Measurements from ENCODE around the gene DMD.
"Not testable (repeated sequence)": the region's sequence is repeated elsewhere in the genome, so short reads cannot be mapped to it uniquely, and the experiment has no call there.

Gene DMD

DNA sequence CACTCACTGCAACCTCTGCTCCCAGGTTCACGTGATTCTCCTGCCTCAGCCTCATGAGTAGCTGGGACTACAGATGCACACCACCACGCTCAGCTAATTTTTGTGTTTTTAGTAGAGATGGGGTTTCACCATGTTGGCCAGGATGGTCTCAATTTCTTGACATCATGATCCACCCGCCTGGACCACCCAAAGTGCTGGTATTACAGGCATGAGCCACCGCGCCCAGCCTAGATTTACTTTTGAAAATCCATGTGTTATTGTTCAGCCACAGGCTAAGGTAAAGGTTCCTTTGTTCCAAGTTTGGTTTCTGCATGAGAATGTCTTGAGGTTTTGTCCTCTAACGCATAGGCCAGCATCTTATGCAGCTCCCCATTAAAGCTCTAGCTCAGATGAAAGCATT lies 371.6 kb downstream of the DMD start:
- no peak for DNase-seq

DNA sequence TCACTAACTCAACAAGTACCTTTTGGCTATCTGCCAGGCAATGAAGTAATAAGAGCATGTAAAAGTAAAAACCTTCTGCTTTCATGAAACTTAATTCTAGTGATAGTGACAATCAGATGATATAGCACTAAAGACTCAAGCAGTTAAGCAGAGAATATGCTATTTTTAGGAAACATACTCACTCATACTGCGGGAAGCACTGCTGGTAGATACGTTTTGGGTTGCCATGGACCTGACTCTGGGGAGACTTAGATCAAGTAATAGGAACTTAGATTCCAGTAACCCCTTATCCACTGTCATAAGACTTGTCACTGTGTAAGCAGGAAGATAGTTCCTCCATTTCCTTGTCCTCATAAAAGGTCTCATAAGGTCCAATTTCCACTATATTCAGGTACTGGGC lies 386.3 kb downstream of the DMD start:
- DNase-seq: no peak

DNA sequence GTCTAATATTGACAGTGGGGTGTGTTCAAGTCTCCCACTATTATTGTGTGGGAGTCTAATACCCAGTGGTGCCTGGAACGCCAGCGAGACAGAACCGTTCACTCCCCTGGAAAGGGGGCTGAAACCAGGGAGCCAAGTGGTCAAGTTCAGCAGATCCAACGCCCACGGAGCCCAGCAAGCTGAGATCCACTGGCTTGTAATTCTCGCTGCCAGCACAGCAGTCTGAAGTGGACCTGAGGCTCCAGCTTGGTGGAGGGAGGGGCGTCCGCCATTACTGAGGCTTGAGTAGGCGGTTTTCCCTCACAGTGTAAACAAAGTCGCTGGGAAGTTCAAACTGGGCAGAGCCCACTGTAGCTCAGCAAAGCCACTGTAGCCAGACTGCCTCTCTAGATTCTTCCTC lies 407.3 kb downstream of the DMD start:
- no peak for DNase-seq

DNA sequence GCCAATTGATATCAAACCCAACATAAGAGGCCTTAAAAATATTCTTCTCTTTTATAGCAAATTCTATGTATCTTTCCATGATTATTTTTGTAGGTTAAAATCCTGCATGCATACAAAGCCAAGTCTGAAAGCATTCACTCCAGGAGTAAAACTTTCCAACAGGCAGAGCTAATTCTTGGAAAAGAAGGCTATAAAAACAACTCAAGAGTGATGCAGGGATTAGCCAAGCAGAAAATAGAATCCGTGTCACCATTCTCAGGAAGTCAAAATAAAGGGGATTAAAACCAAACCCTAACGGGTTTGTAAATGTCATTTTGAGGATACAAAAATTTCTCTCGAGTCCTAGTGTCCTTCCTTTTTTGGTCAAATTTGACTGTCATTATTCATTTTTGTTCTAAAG lies 412.4 kb downstream of the DMD start:
- DNase-seq: no peak

DNA sequence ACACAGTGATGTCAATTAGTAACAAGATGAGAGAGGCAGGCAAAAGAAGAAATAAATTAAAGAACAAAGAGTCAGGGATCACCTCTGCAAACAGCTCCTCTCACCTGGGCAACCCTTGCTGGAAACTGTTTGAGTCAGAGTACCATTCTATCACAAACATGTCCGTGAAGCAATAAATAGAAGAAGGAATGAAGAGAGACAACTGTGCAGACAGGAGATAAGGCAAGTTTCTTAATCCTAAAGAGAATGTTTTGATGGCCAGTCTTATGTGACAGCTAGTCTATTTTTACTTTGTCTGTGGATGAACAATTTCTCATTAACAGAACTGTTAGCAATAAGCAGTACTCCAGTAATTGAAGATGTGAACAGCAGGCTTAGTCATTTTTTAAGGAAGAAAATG lies 422.4 kb downstream of the DMD start:
- no peak for DNase-seq

DNA sequence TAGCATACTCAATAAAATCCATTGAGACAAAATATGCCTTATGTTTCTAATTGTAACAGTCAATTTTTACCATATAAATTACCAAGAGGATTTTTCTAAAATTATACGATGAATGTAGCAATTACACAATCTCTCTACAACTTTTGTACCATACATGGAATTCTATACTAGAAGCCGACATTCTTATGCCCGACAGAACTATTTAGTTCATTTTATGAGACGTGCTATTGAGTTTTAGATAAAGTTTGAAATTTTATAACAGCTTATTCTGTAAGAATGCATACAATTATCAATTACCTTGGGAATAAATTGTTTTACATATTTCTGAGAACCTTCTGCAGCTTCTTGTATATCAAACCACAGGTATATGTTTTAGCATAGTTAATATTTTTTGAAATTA lies 431.2 kb downstream of the DMD start:
- DNase-seq: no peak

DNA sequence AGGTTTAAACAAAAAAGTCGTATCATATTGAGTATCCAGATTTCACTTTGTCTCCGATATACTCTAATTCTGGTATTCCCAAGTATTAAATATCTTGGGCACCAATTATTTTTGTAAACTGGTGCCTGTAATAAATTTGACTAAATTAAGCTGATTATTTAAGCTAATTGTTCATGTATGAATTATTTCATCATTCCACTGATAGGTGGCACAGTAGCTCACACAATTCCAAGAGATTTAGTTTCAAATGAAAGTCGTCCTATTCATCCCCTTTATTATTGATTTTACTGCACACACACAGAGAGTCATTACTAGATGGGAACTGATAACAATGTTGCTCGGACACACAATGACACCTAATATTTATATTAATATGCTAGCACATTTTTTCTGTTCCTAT lies 432.4 kb downstream of the DMD start:
- no peak for DNase-seq

DNA sequence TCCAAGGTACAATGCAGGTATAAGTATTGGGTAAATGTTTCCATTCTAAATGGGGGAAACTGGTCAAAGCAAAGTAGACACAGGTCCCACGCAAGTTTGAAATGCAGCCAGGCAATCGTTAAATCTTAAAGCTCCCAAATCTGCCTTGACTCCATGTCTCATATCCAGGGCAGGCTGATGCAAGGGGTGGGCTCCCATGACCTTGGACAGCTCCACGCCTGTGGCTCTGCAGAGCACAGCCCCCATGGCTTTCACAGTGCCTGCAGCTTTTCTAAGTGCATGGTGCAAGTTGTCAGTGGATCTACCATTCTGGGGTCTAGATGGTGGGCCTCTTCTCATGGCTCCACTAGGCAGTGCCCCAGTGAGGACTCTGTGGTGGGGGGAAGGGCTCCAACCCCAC lies 436.4 kb downstream of the DMD start:
- no peak for DNase-seq

DNA sequence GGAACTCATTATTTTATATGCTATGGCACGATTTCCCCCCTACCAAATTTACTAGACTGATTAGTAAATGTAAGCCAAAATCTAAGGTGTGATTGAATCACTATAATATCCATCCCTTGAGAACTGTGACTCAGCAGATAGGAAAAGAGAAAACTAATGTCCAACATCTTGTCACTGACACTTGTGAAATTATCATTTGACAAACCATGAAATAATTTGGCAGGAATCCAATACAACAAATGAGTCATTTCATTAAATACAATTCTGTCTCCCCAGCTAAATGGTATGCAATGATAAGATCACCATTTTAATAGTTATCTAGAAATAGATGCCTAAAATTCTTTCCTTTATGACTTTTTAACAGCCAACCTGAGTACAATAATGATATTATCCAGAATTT lies 462.3 kb downstream of the DMD start:
- DNase-seq: no peak

DNA sequence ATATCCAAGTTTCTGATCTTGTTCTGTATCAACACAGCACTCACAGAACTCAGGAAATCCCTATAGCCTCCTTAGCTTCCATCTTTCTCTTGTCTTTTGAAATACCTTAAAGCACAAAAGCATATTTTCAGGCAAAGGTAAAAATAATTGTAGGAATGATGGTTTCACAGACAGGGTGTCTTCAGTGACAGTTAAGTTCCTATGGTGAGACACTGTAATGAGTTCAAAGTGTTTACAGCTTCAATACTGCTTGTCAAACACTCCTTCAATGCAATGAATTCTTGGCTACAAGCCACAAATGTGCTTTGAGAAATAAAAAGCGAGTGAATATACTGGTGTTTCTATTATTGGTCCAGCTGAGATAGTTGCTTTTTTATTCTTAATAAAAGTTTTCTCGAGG lies 466.0 kb downstream of the DMD start:
- no peak for DNase-seq

DNA sequence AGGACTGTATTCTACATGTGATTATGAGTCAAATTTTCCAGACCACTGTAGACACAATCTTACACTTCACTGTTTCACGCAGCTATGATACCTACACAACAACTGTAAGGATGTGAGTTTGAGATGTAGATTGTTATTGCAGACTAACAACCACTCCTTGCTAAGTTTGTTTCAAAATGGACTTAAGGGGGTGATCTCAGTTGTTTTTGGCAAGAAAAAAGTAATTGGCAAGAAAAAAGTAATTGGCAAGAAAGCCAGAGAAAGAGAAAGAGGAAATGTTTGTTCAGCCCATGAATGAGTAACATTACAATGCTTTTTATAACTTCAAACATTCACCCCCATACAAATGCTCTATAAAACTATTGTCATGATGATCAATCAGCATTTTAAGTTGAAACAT lies 466.4 kb downstream of the DMD start:
- DNase-seq: no peak

DNA sequence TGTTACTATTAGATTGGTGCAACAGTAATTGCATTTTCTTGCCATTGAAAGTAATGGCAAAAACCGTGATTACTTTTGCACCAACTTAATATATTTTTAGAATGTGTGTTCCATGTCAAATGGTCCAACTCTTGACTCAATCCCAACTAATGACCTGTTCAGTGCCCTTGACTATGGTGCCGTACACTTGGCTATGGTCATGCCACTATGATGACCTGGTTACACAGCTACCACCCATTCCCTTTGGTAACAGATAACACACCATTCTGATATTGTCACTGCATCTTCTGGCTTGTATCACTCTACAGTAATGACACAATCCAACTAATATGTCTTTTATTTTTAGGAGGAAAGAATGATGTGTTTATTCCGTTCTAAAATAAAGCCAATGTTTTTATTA lies 469.4 kb downstream of the DMD start:
- DNase-seq: no peak

DNA sequence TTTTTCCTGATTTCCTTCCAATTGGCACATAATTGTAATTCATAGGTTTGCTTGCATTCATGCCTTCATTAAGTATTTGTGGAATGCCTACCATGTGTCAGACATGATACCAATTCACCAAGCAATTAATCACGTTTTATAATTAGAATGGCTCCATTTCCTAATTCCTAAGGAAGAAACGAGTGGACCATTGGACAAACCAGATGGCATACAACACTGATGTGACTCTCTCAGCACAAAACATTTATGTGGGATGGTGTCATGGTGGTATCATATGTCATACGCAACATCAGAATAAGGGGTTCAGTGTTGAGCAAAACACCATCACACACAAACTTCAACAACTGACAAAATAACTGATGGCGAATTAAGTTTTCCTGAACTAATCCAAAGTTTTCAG lies 502.8 kb downstream of the DMD start:
- no peak for DNase-seq

DNA sequence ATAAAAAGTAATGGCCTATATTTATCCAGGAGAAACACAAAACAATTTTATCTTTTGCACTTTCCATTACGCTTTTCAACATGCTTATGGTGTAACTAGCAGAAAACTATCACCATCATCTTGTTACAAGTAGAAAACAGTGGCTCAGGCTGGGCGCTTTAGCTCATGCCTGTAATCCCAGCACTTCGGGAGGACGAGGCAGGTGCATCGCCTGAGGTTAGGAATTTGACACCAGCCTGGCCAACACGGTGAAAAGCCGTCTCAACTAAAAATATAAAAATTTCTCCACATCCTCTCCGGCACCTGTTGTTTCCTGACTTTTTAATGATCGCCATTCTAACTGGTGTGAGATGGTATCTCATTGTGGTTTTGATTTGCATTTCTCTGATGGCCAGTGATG lies 506.0 kb downstream of the DMD start:
- not testable (repeated sequence) for DNase-seq

DNA sequence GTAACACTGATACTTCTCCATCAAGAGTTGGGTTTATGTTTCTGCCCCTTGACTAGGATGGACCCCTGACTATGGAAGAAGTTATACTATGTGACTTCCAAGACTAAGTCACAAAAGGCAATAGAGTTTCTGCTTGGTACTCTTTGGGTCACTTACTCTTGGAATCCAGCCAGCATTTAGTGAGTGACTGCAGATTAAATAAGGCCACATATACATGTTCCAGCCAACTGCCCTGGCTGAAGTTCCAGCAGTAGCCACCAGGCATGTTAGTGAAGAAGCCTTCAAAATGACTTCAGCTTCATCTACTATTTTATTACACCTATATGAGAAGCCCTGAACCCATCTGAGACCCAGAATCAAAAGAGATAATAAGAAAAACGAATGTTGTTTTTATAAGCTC lies 524.0 kb downstream of the DMD start:
- DNase-seq: no peak

DNA sequence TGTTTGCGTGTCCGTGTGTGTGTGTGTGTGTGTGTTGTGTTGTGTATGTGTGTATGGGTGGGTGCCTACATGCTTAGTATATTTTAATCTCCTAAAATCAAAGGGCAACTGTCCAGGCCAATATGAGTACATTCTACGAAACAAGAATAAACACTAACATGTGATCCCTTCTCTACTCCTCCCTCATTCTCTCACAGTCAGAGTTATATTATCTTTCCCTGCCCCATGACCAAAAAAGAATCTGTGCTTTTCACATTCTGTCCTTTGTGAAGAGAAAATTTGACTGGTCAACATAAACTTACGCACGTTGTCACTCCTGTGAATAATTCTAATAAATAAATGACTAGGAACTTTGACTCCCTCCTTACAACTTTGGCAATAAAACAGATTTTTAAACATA lies 532.9 kb downstream of the DMD start:
- no peak for DNase-seq

DNA sequence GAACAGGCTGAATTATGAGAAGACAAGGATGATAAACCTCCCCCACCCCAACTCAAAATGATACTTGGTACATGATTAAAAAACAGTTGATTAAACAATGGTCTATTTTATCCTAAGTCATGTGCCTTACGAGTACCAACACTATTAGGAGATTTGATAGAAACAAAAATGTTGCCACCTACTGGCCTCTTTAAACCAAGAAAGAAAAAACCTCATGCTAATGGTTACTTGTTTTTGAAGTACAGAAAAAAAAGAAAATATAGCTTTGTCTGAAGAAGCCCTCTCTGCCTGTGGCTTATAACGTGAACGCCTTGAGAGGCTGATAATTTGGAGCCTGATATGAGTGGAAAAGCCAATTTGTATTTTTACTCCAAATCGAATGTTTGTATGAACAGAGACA lies 538.2 kb downstream of the DMD start:
- no peak for DNase-seq

DNA sequence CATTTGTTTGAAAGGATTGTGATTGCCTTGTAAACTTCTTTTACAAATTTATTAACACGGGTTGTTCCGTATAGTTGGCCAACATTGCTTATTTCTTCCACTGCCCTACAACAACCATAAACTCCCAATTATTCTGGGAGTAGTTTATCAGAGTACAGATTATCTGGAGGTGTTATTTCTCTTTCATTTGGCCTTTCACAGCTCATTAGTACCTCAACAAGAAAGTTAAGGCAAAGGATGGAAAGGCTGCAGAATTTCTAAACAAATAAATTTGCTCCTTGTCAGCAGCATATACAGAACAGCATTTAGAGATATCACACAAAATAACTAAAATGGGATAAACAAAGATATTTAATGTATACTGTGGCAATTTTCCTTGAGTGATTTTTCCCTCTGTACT lies 548.8 kb downstream of the DMD start:
- DNase-seq: no peak

DNA sequence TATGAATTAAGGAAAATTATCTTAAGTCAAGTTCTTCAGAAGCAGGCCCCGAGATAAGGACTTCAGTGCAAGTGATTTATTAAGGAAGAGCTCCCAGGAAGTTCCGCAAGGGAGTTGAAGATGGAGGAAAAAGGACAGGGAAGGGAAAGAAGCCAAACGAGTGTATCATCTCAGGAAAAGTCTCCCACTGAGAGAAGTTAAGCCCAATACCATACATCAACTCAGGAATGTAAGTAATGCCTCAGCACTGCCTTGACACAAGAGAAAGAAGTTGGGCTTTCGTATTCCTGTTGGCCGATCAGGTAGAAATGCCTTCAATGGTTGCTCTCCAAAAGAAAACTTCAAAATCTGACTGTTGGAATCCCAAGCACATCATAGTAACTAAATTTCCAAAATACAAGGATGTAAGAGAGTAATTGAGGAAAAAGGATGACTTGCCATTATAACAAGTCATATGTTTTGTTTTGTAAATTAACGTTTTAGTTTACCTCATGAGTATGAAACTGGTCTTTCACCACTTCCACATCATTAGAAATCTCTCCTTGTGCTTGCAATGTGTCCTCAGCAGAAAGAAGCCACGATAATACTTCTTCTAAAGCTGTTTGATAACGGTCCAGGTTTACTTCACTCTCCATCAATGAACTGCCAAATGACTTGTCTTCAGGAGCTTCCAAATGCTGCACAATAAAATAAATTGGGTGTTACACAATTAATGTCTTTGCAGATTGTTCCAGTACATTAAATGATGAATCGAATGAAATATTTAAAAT lies 566.7 kb downstream of the DMD start:
- no peak for DNase-seq

DNA sequence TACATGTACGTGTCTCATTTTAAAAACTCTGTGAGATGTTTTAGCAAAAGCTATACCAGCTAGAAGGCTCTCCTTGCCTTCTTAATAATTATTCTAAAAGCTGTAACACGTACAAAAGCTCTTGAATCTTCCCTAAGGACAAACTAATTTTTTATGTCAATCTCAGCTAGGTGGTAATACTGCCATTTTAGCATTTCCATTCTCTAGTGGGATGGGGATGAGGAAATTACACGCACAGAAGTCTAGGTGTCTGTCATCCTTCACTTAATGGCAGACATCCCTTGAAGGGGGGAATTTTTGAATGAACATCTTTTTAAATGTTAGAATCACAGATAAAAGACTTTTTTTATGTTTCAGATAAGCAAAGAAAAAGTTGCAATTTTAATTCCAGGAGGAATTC lies 569.1 kb downstream of the DMD start:
- DNase-seq: no peak

DNA sequence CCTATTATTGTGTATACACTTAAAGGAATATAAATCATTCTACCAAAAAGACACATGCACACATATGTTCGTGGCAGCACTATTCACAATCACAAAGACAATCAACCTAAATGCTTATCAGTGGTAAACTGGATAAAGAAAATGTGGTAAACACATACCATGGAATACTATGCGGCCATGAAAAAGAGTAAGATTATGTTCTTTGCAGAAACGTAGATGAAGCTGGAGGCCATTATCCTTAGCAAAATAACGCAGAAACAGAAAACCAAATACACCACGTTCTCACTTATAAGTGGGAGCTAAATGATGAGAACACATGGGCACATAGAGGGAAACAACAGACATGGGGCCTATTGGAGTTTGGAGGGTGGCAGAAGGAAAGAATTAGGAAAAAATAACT lies 593.2 kb downstream of the DMD start:
- DNase-seq: no peak

DNA sequence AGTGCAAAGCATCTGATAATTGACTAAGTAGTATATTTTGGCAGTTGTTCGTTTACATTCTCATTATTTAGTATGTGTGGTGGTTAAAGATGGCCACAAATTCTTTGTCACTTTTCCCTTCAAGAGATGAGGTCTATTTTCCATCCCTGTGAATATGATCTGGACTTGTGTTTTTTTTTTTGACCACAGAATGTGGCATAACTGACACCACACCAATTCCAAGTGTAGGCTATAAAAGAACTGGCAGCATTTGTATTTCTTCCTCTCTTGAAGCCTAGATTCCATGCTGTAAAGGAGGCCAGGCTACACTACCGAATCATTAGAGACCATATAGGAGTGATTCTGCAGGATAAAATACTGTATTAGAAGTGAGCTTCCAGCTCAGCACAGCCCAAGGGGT lies 596.6 kb downstream of the DMD start:
- no peak for DNase-seq

DNA sequence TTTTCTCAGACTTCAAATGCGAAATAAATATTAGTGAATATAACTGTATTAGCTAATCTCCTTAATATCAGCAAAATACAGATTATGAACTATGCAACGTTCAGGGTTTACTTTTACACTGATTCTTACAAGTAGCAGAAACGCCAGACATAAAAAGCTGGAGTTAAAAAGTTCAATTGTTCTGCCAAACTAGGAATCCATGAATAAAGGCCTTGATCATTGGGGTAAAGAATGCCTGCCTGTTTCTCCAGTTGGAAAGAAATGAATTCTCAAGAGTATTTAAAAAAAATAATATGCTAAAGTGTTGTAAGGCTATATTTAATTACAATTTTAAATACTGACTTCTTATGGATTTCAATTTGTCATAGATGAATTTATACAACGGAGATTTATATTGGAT lies 612.2 kb downstream of the DMD start:
- DNase-seq: no peak

DNA sequence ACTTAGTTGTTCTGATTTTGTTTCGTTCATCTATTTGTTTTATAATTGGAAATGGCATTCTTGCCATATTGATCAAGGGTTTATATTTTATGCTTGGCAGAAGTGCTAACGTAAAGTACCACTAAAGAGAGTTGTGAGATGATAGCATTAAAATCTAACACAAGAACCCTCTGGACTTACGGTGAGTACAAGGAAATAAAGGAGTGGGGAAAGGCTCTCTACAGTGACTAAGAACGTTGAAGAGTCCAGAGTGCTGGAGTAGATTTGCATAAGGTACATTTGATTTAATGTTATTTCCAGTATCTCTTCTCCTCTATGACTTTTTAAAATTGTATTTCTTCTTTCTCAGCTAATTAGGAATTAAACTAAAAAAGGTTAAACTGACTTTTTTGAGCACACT lies 612.6 kb downstream of the DMD start:
- DNase-seq: no peak

DNA sequence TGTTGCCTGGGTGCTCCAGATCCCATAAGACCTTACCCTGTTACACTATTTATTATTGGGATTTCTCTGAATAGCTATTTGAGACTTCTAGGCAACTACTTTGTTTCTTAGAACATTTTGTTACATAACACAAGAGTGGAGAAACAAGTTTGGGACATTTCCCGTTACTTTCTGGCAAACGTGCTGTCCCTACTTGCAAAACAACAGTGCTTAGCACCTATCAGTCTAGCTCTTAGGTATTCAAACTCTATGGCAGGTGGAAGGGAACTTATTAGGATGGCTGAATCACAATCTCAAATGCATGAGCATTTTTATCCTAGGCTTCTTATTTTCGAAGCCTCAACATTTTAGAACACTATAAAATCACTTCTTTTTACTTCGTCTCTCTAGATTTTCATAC lies 613.6 kb downstream of the DMD start:
- no peak for DNase-seq

DNA sequence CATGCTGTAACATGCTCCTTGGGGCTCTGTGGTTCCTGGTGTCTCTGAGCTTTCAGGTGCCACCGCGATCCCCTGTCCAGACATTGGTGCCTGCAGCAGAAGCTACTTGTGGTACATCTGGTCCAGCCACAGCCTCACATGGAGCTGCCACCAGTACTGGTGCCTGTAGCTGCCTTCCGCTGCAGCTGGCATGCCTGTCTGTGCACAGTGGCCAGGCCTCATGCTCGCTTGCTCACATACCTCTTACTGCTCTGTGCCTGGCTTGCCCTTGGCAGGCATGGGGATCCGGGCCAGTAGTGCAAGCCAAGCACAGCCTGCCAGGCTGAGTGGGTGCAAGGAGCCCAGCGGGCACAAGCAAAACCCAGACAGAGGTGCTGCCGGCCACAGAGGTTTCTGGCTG lies 618.6 kb downstream of the DMD start:
- DNase-seq: no peak

Measured in inflammatory macrophage treated with lipopolysaccharide for 1 hour (primary cell).